NCI-H2196 treated with DMSO at 0.1 percent for 48 hours (cell line): ENCODE data around the gene SLC25A46.
A peak's percentile ranks its signal among the peaks of the same experiment; 100 is the strongest.
"Not testable (repeated sequence)": the region's sequence is repeated elsewhere in the genome, so short reads cannot be mapped to it uniquely, and the experiment has no call there.

Source experiments
- DNase-seq: peaks from one replicate; lab custom pipeline; 2025; ENCODE audit not compliant: unreplicated experiment; lab: John Stamatoyannopoulos, UW

Gene SLC25A46

DNA sequence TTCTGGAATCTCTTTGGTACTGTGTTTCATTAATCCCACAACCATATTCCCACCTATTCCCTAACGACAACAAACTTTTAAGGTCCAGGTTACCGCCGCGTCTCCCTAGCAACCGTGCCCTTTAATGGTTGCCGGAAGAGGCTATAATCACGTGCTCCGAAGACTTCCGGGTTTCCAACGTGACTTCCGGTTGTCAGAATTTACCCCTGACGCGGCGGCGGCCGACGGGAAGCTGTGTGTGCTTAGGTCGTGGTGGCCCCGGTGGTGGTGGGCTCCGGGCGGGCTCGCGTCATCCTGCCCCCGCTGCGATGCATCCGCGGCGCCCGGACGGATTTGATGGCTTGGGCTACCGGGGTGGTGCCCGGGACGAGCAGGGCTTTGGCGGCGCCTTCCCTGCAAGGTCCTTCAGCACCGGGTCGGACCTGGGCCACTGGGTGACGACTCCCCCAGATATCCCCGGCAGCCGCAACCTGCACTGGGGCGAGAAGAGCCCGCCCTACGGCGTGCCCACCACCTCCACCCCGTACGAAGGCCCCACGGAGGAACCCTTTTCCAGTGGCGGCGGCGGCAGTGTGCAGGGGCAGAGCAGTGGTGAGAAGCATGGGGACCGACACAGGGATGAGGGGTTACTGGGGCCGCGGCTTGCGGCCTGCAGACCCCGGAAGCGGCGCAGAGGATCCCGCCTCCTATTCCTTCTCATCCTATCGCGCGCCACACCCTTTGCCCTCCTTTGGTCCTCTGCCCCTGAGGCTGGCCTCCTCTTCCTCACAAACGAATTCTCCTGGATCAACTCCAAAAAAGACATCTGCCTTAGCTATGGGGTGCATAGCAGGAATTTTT is at the start of gene SLC25A46:
Gene SLC25A46, plus strand, starts transcription at position 196 of the 840 bp plus-strand sequence. Its CDS starts 113 bp downstream, at position 309.
- DNase-seq: peak; percentile 78

DNA sequence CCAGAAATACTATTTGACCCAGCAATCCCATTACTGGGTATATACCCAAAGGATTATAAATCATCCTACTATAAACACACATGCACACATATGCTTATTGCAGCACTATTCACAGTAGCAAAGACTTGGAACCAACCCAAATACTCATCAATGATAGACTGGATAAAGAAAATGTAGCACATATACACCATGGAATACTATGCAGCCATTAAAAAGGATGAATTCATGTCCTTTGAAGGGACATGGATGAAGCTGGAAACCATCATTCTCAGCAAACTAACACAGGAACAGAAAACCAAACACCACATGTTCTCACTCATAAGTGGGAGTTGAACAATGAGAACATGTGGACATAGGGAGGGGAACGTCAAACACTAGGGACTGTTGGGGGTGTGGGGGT is 48.2 kb upstream of the SLC25A46 start:
- DNase-seq: not testable (repeated sequence)

DNA sequence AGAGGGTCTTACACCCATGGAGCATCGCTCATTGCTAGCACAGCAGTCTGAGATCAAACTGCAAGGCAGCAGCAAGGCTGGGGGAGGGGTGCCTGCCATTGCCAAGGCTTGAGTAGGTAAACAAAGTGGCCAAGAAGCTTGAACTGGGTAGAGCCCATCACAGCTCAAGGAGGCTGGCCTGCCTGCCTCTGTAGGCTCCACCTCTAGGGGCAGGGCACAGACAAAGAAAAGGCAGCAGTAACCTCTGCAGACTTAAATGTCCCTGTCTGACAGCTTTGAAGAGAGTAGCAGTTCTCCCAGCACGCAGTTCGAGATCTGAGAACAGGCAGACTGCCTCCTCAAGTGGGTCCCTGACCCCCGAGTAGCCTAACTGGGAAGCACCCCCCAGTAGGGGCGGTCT is 46.1 kb upstream of the SLC25A46 start:
- DNase-seq: not testable (repeated sequence)

DNA sequence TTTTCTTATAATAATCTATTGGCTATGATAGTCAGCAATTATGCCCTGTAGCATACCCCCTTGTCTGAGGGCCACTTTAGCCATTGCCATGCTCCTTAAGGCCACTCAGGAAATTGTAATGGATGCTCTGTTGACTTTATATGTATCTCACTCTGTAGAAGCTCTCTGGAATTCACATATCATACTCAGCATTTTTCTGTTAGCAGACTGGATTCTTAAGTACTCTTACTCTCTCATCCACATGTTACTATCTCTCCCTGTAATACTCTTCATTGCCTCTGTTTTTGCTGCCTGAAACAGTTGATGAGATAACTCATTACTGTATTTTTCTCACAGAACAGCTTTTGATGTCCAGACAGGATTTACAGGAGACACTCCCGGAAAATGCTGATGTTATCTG is 36.5 kb upstream of the SLC25A46 start:
- DNase-seq: no peak

DNA sequence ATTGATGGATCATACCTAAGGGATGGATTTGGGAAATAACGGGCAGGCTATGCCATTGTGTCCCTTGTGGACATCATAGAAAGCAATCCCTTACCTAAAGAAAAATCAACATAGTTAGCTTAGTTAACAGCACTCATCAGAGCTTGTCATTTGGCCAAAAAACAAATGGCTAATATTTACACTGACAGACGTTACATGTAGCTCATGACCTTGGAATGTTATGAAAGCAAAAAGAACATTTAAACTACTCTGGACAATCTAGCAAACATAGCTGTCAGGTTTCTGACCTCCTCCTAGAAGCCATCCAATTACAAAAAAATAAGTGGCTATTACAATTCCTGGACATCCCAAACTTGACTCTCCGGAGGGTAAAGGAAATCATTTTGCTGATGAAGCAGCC is 36.1 kb upstream of the SLC25A46 start:
- no peak for DNase-seq

DNA sequence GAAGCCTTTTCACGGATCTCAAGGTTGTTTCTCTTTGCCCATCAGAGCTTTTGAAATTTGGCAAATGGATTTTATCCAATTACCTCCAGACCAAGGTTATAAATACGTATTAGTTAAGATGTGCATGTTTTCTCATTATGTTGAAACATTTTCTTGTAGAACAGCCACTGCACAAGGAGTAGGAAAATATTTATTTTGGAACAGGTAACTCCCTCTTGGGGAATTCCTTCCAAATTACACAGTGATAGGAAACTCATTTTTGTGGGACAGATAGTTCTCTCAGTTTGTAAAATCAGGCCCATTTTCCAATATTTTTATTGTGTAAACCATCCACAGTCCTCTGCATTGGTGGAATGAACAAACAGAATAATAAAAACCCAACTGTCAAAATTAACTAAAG is 35.3 kb upstream of the SLC25A46 start:
- DNase-seq: no peak

DNA sequence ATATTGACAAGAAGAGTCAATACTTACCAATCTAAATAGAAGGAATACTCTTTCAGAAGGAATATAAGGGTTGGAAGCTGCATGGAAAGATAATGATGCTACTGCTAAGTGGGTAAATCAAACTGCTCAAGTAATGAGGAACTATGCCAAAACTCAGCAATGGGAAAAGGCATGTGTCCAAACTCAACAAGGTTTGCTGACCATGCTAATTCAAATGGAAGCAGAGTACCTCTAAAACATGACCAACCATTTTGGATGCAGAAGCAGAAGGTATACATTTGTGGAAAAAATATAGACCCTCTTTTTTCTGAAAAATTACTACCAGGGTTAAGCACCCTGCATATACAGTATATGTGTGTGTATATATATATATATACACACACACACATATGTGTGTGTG is 33.5 kb upstream of the SLC25A46 start:
- no peak for DNase-seq

DNA sequence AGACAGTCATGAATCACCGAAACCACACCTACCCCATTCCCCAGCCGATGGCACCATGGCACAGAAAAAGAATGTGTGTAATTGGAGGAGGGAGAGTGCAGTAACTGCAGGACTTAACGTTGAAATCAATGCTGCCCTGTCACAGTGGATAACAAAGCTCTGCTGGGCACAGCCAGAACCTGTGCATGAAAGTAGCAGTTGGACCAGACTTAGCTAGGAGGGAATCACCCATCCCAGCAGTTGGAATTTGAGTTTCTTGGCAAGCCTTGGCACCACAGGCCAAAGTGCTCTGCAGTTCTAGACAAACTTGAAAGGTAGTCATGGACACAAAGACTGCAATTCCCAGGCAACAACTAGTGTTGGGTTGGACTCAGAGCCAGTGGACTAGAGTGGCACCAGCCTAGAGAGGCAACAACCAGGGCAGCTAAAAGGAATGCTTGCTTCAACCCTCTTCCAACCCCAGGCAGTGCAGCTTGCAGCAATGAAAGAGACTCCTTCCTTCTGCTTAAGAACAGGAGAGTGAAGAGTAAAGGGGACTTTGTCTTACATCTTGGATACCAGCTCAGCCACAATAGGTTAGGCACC is 31.5 kb upstream of the SLC25A46 start:
- no peak for DNase-seq

DNA sequence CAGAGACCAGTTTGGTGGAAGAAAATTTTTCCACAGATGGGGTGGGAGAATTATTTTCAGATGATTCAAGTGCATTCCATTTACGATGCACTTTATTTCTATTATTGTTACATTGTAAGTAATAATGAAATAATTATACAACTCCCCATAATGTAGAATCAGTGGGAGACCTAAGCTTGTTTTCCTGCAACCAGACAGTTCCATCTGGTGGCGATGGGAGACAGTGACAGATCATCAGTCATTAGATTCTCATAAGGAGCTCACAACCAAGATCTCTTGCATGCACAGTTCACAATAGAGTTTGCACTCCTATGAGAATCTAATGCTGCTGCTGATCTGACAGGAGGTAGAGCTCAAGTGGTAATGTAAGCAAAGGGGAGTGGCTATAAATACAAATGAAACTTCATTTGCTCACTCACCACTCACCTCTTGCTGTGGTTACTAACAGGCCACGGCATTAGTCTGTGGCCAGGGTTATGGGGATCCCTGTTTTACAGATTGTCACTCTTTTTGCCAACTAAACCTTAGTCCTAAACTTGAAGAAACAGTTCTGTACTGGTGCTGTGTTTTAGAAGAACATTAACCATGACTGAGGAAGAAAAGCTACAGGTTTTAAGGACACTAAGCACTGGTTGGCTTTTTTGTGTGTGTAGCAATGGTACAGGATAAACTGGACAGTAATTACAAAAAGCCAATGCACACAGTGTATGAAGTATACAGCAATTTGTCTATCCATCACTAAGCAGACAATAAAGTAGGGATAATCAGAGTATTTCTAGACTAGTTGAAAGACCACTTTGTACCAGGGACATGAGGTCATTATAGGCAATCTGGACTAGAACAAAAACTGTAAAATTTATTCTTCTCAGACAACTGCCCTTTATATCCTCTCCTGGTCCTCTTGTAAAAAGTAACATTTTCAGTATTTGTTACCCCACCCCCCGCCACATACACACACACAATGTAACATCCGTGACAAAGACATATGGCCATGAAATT is 22.3 kb upstream of the SLC25A46 start:
- DNase-seq: no peak

DNA sequence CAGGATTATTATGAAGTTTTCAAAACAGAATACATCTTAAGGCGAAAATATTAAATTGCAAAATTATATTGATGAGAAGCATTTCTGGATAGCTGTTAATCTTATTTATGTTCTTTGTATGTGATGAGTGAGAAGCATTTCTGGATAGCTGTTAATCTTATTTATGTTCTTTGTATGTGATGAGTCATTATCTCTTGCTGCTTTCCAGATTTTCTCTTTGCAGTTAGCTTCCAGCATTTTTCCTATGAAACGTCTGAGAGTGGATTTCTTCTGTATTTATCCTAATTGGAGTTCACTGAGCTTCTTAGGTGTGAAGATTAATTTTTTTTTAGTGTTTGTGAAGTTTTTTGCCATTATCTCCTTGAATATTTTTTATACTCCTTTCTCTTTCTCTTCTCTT is 20.5 kb upstream of the SLC25A46 start:
- no peak for DNase-seq

DNA sequence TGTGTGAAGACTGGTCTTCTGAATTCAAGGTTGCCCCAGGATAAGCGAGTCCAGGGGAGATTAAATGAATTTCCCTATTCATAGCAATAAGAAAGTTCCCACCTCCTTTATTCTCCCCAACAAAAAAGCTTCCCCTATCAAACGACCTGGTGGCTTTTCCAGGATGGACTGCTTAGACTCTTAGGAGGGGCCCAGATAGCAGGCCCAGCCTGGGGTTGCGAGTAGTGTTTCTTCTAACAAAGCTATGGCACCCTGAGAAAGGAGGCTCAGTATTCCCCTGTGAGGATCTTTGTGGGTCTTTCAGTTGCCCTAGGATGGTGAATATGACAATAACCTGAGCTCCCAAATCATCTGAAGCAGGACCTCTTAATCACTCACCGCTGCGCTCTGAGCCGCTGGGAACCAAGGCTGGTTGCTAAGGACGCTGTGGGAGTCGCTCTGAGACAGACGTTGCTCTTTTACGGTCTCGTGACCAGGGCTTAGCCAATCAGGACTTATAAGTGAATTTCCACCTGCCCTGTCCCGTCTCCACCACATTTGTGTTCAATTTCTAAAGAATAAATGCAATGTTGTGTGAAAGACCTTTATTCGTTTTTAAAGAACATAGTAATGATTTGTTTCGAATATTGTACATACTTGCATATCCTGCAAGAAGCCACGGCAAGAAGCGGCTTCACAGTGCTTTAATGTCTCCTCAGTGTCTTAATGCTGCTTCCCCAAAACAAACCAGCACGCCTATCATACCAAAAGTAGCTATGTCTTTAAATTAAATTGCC is 12.4 kb upstream of the SLC25A46 start, which contains the start of gene TMEM232:
Gene TMEM232, minus strand, starts transcription at position 423 of the 776 bp plus-strand sequence. CDS start 59,319 bp downstream, outside the sequence.
- peak; percentile 67 for DNase-seq

DNA sequence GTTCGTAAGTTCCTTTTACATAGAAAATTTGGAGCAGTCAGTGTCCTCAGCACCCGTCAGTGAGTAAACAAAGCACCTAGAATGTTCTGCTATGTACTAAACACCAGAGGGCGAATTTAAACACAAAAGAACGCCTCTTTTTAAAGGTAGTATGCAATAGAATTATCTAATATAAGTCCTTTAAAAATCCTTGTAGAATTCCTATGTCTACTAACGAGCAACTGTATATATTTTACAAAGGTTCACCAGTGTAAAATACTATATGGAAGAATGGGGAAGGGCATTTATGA is 11.8 kb upstream of the SLC25A46 start:
- no peak for DNase-seq

DNA sequence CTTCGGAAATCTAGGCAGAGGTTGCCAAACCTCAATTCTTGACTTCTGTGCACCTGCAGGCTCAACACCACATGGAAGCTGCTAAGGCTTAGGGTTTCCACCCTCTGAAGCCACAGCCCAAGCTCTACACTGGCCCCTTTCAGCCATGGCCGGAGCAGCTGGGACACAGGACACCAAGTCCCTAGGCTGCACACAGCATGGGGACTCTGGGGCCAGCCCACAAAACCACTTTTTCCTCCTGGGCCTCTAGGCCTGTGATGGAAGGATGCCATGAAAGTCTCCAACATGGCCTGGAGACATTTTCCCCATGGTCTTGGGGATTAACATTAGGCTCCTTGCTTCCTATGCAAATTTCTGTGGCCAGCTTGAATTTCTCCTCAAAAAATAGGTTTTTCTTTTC is 7.3 kb upstream of the SLC25A46 start:
- not testable (repeated sequence) for DNase-seq

DNA sequence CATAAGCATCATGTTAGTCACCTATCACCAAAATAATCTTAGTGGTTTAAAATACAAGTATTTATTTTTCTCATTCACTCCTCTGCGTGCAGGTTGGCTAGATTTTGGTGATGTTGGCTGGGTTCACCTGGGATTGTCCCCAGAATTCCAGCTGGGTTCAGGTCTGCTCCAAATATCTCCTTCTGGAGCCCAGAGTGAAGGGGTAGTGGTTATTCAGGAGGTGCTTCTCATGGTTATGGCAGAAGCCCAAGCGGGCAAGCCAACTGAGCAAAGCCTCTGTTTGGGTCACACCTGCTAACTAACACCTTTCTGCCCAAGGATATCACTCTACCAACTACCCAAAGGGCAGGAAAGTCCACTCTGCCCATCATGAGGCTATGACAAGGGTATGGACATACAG is 4.7 kb upstream of the SLC25A46 start:
- no peak for DNase-seq

DNA sequence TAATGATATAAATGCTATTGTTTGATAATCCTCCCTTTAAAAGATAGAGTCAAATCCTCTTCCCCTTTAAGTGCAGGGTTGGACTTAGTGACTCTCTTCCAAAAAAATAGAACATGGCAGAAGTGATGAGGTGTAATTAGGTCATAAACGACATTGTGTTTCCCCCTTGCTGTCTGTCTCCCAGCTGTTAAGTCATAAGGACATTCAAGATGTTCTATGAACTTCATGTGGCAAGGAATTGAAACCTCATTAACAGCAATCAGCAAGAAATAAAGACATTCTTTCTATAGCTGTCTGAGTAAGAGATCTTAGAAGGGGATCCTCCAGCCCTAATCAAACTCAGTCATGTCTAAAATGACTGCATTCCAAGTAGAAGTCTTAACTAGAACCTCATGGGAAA is 3.3 kb upstream of the SLC25A46 start:
- DNase-seq: no peak

DNA sequence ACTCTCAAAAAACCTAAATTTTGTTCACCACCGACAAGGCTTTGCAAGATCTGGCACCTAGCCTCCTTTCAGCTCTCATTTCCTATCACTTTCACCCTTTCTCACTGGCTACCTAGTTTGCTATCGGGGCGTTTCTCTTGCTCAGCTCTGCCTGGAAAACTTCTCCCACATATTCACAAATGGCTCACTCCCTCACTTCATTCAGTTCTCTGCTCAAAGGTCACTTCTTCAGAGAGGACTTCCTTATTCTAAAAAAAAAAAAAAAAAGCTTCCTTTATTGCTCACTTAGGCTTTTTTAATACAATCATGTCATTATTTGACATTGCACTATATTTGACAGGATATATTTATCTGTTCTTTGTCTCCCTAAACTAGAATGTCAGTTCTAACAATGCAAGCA is 2.1 kb upstream of the SLC25A46 start:
- no peak for DNase-seq

DNA sequence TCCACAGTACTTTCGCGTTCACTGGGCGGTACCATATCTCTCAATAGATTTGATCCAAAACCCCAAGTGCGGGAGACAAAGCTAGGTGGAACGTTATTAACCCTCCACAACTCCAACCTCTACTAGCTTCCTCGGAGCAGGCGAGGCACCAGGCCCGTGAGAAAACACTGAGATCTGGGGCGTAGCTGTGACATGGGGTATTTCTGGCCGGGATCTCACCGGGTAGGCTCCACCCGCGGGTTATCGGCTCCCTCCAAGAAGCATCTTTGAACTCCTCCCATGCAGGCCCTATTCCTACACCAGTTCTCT is 350 bp upstream of the SLC25A46 start:
- DNase-seq: no peak

DNA sequence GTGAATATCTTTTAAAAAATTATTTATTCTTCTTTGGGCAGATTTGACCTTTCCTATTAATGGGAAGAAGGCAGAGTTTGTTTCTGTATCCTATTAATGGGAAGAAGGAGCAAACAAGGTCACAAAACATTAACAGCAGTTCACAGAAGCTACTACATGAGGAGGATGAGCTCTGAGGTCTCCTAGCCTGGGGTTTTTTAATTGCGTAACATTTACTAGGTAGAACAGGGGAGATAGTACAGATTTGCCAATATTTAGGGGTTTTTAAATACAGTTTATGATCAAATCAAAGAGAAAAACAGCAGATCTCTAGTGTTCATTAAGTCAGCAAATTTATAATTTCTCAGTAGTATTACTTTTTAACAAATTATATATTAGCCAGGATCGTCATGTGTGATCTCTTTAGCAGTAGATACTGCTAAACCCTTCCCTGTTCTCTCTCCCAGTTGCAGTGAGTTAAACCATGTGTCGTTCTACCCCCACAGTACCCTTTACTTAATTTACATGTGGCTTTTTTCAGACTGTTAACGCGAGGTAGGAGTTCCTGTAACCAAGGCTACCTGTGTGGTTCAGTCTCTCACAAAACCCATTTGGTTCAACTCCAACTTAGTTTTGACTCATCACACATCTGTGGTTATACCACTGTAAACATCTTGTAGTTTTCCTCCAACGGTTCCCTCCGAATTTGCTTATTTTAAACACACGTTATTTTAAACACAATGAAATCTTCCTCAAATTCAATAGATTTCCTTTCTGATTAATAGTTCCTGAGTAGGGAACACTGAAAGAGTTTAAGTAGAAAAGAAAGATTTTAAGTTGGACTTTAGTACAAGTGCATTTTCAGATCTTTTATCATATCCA is 13.3 kb downstream of the SLC25A46 start:
- DNase-seq: no peak

DNA sequence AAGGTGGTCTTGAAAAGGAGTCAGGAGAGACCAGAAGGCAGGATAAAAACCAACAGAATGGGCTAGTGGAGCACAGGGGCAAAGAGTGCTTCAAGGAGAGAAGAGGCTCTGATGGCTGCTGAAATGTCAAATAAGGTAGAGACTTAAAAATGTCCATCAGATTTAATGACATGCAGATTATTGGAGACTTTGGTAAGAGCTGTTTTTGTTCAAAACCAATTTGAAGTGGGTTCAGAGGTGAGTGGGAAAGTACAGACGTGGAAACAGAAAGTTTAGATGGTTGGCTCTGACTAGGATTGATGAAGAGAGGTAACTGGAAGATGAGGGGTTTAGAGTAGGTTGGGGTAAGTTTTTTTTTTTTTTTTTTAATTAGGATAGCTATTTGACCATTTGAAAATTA is 14.1 kb downstream of the SLC25A46 start:
- DNase-seq: no peak

DNA sequence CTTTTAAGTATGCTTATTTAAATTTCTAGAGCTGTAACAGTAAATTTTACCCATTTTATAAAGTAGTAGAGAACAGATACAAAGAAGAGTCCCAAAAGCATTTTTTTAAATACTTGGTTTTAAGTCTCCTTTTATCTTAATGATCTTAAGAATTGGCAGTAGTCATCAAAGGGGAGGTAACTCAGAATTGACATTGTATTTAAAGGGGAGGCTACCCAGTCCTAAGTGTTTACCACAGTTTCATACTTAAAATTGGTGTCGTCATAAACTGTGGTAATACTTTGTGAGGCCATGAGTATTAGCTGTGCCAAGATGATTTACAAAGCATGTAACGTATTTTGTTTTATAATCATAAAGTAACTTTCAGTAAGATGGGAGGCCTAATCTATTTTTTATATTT is 14.8 kb downstream of the SLC25A46 start:
- no peak for DNase-seq
